Measurements from ENCODE around the gene PARP1. TPM values are rescaled to one million over a fixed set of nuclear protein-coding genes. Genes with fewer than 3 reads are reported as not detected.

Gene PARP1
- polyA plus RNA-seq, 1 experiment: 111 TPM

GRCh38 chr1:226444901-226445300, 37.0 kb upstream of the PARP1 start:
- Histone ChIP-seq H3K27ac (ENCODE audit: low read depth, low read length) (no peak overlapping the region), H3K9me3 (ENCODE audit: control insufficient read depth, insufficient read depth, low read length) (no peaks in the 10 kb centered on the region), H3K4me3 (ENCODE audit: low read depth, low read length) (no peak overlapping the region), H3K27me3 (ENCODE audit: control insufficient read depth, insufficient read depth, low read length) (peaks cover 5% of the 10 kb centered on the region)
- ChIA-PET POLR2A (no interaction called here), CTCF (no interaction called here)
- DNase-seq (ENCODE audit: low read depth, low spot score): no peak
- TF ChIP-seq, protein P1, sequence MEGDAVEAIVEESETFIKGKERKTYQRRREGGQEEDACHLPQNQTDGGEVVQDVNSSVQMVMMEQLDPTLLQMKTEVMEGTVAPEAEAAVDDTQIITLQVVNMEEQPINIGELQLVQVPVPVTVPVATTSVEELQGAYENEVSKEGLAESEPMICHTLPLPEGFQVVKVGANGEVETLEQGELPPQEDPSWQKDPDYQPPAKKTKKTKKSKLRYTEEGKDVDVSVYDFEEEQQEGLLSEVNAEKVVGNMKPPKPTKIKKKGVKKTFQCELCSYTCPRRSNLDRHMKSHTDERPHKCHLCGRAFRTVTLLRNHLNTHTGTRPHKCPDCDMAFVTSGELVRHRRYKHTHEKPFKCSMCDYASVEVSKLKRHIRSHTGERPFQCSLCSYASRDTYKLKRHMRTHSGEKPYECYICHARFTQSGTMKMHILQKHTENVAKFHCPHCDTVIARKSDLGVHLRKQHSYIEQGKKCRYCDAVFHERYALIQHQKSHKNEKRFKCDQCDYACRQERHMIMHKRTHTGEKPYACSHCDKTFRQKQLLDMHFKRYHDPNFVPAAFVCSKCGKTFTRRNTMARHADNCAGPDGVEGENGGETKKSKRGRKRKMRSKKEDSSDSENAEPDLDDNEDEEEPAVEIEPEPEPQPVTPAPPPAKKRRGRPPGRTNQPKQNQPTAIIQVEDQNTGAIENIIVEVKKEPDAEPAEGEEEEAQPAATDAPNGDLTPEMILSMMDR (IDR thresholded peaks at IDR 0.05; ENCODE audit: low read depth, low read length): no peak

GRCh38 chr1:226443439-226443838, 35.5 kb upstream of the PARP1 start:
- no peak overlapping the region for H3K27ac ChIP-seq (ENCODE audit: low read depth, low read length)
- POLR2A ChIA-PET: no interaction called here
- CTCF ChIA-PET: no interaction called here
- H3K9me3 ChIP-seq (ENCODE audit: control insufficient read depth, insufficient read depth, low read length): no peaks in the 10 kb centered on the region
- DNase-seq (ENCODE audit: low read depth, low spot score): no peak
- H3K27me3 ChIP-seq (ENCODE audit: control insufficient read depth, insufficient read depth, low read length): peaks cover 5% of the 10 kb centered on the region
- H3K4me3 ChIP-seq (ENCODE audit: low read depth, low read length): no peak overlapping the region
- TF ChIP-seq, protein P1 (IDR thresholded peaks at IDR 0.05; ENCODE audit: low read depth, low read length): no peak

DNA sequence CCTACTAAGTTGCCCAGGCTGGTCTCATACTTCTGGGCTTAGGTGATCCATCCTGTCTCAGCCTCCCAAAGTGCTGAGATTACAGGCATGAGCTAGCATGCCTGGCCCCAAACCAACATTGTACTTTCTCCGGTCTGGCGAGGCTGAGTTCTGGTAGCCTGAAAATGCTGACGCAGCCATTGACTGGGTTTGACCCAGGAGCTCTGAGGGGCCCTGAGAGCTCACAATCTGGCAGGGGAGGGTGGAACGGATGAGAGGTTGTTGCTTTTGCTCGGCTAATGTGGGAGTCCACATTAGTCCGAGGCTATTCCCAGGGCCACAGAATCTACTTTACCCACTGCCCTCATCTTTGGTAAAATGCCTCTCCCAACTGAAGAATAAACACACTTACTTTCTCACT, 35.1 kb upstream of the PARP1 start:
- H3K27me3 ChIP-seq (ENCODE audit: control insufficient read depth, insufficient read depth, low read length): peaks cover 5% of the 10 kb centered on the region
- no peak overlapping the region for H3K4me3 ChIP-seq (ENCODE audit: low read depth, low read length)
- POLR2A ChIA-PET: no interaction called here
- TF ChIP-seq, protein P1 (IDR thresholded peaks at IDR 0.05; ENCODE audit: low read depth, low read length): no peak
- H3K27ac ChIP-seq (ENCODE audit: low read depth, low read length): no peak overlapping the region
- H3K9me3 ChIP-seq (ENCODE audit: control insufficient read depth, insufficient read depth, low read length): no peaks in the 10 kb centered on the region
- DNase-seq (ENCODE audit: low read depth, low spot score): no peak
- CTCF ChIA-PET: no interaction called here

- Histone ChIP-seq H3K4me3 (ENCODE audit: low read depth, low read length) (no peak overlapping the region), H3K9me3 (ENCODE audit: control insufficient read depth, insufficient read depth, low read length) (no peaks in the 10 kb centered on the region), H3K27me3 (ENCODE audit: control insufficient read depth, insufficient read depth, low read length) (peaks cover 6% of the 10 kb centered on the region), H3K27ac (ENCODE audit: low read depth, low read length) (no peak overlapping the region)
- TF ChIP-seq, protein P1 (IDR thresholded peaks at IDR 0.05; ENCODE audit: low read depth, low read length): no peak
- no peak for DNase-seq (ENCODE audit: low read depth, low spot score)
- POLR2A ChIA-PET: no interaction called here
- CTCF ChIA-PET: no interaction called here
These were observed 33.7 kb upstream of the PARP1 start for GRCh38 chr1:226441629-226442028.

DNA sequence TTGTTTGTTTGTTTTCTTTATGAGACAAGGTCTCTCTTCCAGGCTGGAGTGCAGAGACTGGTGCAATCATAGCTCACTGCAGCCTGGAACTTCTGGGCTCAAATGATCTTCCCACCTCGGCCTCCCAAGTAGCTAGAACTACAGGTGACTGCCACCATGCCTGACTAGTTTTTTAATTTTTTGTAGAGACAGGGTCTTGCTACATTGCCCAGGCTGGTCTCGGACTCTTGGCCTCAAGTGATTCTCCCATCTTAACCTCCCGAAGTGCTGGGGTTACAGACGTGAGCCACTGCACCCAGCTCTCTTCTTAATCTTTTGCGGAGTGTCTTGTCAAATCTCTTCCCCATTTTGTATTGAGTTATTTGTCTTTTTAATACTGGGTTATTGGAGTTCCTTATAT, 32.6 kb upstream of the PARP1 start:
- TF ChIP-seq, protein P1 (IDR thresholded peaks at IDR 0.05; ENCODE audit: low read depth, low read length): no peak
- H3K27me3 ChIP-seq (ENCODE audit: control insufficient read depth, insufficient read depth, low read length): peaks cover 7% of the 10 kb centered on the region
- ChIA-PET POLR2A (no interaction called here), CTCF (interaction anchor here (1.7 kb wide), 1 partner anchor 32 kb away, joined by 5 read pairs; no protein-coding TSS in a partner anchor)
- H3K9me3 ChIP-seq (ENCODE audit: control insufficient read depth, insufficient read depth, low read length): no peaks in the 10 kb centered on the region
- no peak overlapping the region for H3K4me3 ChIP-seq (ENCODE audit: low read depth, low read length)
- no peak for DNase-seq (ENCODE audit: low read depth, low spot score)
- H3K27ac ChIP-seq (ENCODE audit: low read depth, low read length): no peak overlapping the region
